HG03354 (cell line): Measurements from ENCODE around the gene KCP.

Experiments used
- ATAC-seq: cut with Tn5 transposase; IDR thresholded peaks from one replicate; pipeline ENCODE4 v1.9.1; 2021; ENCODE audit warnings: mild to moderate bottlenecking; ENCODE audit not compliant: unreplicated experiment, poor library complexity, severe bottlenecking

The KCP gene

GRCh38 chr7:128863433-128863989, 47.0 kb downstream of the KCP start:
- ATAC-seq, result peak; percentile 58

- peak; percentile 88 for ATAC-seq
These were observed 47.7 kb downstream of the KCP start, which contains the start of gene ATP6V1F for GRCh38 chr7:128862571-128863432. TSS of gene ATP6V1F (plus strand) at chr7:128862856. CDS start at chr7:128862905, 49 bp downstream.

GRCh38 chr7:128861957-128862570, 48.4 kb downstream of the KCP start:
- ATAC-seq, result no peak

- ATAC-seq, result no peak
These were observed 50.1 kb downstream of the KCP start for GRCh38 chr7:128860158-128861073.

- ATAC-seq, result no peak
These were observed 51.0 kb downstream of the KCP start for GRCh38 chr7:128859232-128860157.

GRCh38 chr7:128858380-128859231, 51.9 kb downstream of the KCP start:
- no peak for ATAC-seq

- ATAC-seq, result no peak
These were observed 54.3 kb downstream of the KCP start for GRCh38 chr7:128856001-128856718.

- no peak for ATAC-seq
These were observed 55.0 kb downstream of the KCP start for GRCh38 chr7:128855559-128855958.

GRCh38 chr7:128854396-128854795, 56.1 kb downstream of the KCP start:
- no peak for ATAC-seq

- no peak for ATAC-seq
These were observed 56.7 kb downstream of the KCP start for GRCh38 chr7:128853799-128854198.

GRCh38 chr7:128852537-128853254, 57.8 kb downstream of the KCP start:
- no peak for ATAC-seq

- no peak for ATAC-seq
These were observed 60.6 kb downstream of the KCP start for GRCh38 chr7:128849804-128850490.

- ATAC-seq, result no peak
These were observed 61.4 kb downstream of the KCP start for GRCh38 chr7:128849156-128849515.

- ATAC-seq, result no peak
These were observed 62.0 kb downstream of the KCP start for GRCh38 chr7:128848289-128849155.

- ATAC-seq, result no peak
These were observed 62.7 kb downstream of the KCP start for GRCh38 chr7:128847721-128848211.
